Smooth muscle cell of the brain vasculature (primary cell): ENCODE data around the gene ACTR2.
"Not testable (repeated sequence)": the region's sequence is repeated elsewhere in the genome, so short reads cannot be mapped to it uniquely, and the experiment has no call there.

Source experiments
- DNase-seq: peaks from one replicate; pipeline ENCODE4 v3.0.0-alpha.2; 2012; ENCODE audit warnings: low read depth, low spot score

The ACTR2 gene

GRCh38 chr2:65228263-65228750, 676 bp downstream of the ACTR2 start:
- no peak for DNase-seq

GRCh38 chr2:65231121-65231520, 3.5 kb downstream of the ACTR2 start:
- no peak for DNase-seq

GRCh38 chr2:65231892-65232477, 4.4 kb downstream of the ACTR2 start:
- no peak for DNase-seq

GRCh38 chr2:65232636-65233035, 5.0 kb downstream of the ACTR2 start:
- DNase-seq = no peak

GRCh38 chr2:65240657-65241056, 13.0 kb downstream of the ACTR2 start:
- DNase-seq = no peak

- DNase-seq = not testable (repeated sequence)
These were observed 16.8 kb downstream of the ACTR2 start for GRCh38 chr2:65244452-65244851.

GRCh38 chr2:65252640-65253039, 25.0 kb downstream of the ACTR2 start:
- DNase-seq = no peak

GRCh38 chr2:65255356-65255755, 27.7 kb downstream of the ACTR2 start:
- no peak for DNase-seq

GRCh38 chr2:65256054-65256453, 28.4 kb downstream of the ACTR2 start:
- no peak for DNase-seq

GRCh38 chr2:65257866-65258265, 30.2 kb downstream of the ACTR2 start:
- not testable (repeated sequence) for DNase-seq

- DNase-seq = no peak
These were observed 34.0 kb downstream of the ACTR2 start for GRCh38 chr2:65261676-65262075.

- DNase-seq = no peak
These were observed 35.6 kb downstream of the ACTR2 start for GRCh38 chr2:65263262-65263661.

GRCh38 chr2:65263986-65264385, 36.4 kb downstream of the ACTR2 start:
- DNase-seq = no peak

- peak; percentile 65 for DNase-seq
These were observed 37.4 kb downstream of the ACTR2 start for GRCh38 chr2:65264821-65265670.

- no peak for DNase-seq
These were observed 38.0 kb downstream of the ACTR2 start for GRCh38 chr2:65265671-65266045.

GRCh38 chr2:65267008-65267407, 39.4 kb downstream of the ACTR2 start:
- no peak for DNase-seq

- no peak for DNase-seq
These were observed 41.3 kb downstream of the ACTR2 start for GRCh38 chr2:65268957-65269356.

- DNase-seq = no peak
These were observed 45.7 kb downstream of the ACTR2 start for GRCh38 chr2:65273344-65273743.

- DNase-seq = no peak
These were observed 47.7 kb downstream of the ACTR2 start for GRCh38 chr2:65275141-65275915.

GRCh38 chr2:65276609-65277008, 49.0 kb downstream of the ACTR2 start:
- no peak for DNase-seq

GRCh38 chr2:65277118-65277517, 49.5 kb downstream of the ACTR2 start:
- DNase-seq = no peak

GRCh38 chr2:65277791-65278483, 50.3 kb downstream of the ACTR2 start:
- DNase-seq = no peak
